HG02973 (cell line): ENCODE results near the gene SULT1C4.
"Not testable (repeated sequence)": the region's sequence is repeated elsewhere in the genome, so short reads cannot be mapped to it uniquely, and the experiment has no call there.

Source experiments
- ATAC-seq: cut with Tn5 transposase; IDR thresholded peaks from one replicate; pipeline ENCODE4 v1.9.1; 2021; ENCODE audit warnings: moderate library complexity; ENCODE audit not compliant: unreplicated experiment

The SULT1C4 gene

DNA sequence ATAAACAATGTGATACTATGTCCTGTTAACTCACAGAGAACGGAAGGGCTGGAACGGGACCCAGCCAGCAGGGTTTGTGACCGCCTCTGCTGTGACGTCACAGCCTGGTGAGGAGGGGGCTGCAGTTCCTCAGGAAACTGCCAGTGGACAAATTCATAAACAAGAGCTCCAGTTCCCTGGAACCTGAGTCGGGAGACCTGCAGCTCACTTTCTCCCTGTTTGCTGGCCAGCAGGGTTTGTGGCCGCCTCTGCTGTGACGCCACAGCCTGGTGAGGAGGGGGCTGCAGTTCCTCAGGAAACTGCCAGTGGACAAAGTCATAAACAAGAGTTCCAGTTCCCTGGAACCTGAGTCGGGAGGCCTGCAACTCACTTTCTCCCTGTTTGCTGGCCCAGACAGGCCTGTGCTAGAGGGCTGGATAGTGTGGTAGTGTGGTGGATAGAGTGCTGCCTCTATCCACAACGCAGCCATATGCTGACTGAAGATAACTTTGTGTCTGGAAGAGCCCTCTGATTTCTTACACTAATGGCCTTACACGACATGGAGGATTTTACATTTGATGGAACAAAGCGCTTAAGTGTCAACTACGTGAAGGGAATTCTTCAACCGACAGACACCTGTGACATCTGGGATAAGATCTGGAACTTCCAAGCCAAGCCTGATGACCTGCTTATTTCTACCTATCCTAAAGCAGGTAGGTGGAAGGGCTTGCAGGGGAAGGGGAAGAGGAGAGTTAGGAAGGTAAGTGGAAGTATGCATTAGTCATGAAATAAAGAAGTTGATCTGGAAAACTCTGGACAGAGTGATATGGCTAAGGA lies at the start of gene SULT1C4:
SULT1C4 (plus strand) TSS at position 140 of the 816 bp plus-strand sequence; CDS start at position 524, 384 bp downstream.
- ATAC-seq = no peak

DNA sequence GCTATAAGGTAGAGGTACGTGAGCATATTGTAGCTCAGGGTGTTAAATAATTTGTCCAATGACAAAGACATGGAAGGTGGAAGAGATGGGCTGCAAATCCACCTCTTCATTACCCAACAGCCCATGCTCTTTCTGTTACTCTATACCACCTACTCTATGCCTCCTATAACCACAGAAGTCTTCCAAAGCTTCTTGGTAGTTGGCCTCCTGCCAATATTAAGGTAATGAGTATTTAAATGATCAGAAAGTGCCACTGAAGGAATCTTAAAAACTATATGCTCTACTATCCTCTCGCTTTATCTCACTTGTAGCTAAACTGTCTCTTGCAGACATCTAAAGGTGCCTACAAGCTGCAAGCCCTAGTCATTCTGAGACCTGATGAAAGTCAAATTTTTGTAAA lies 48.0 kb upstream of the SULT1C4 start:
- ATAC-seq = no peak

DNA sequence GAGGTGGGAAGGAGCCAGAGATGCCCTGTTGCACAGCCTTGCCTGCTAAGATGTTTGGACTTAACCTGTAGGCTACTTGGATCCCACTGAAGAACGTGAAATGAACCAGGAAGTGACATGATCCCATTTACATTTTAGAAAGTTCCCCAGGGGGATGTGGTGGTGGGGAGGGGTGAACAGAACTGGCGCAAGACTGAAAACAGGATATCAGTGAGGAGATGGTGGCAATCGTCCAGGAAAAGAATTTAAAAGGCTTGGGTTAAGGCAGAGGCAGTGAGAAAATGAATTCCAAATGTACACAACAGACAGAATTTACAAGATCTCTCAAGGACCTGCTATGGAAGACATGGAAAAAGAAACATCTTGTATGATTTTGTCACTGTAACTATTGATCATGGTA lies 46.8 kb upstream of the SULT1C4 start:
- ATAC-seq = no peak

DNA sequence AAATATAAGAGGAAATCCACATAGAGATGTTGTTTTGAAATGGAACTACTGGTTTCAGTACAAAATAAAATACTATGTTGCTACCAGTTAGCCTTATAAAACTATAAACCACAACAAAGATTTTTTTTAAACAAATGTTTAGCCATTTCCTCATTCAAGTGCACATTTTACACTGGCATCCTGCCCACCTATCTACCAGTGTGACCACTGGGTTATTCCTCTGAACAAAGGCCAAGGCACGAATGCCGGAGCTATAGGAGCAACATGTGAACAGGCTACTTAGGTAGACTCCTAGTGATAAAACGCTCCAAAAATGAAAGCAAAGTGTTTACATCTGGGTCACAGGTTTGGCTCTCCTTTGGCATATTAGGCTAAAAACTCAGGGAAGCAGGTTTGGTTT lies 31.8 kb upstream of the SULT1C4 start:
- no peak for ATAC-seq

DNA sequence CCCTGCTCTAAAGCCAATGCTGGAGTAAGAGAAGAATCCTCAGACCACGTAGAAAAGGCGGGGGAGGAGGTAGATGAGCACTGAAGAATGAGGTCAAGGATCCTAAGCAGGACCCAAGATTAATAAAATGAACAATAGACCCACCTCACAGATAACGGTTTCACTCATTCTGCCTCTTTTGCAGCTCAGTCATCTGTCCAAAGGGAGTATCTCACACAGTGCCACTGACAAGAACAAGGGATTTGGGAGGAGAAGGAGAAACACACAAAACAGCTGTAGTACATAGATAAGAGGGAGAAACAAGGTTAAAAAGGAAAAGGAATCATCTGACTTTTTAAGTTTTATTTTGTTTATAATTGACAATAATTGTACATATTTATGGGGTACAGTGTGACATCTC lies 30.9 kb upstream of the SULT1C4 start:
- ATAC-seq = no peak

DNA sequence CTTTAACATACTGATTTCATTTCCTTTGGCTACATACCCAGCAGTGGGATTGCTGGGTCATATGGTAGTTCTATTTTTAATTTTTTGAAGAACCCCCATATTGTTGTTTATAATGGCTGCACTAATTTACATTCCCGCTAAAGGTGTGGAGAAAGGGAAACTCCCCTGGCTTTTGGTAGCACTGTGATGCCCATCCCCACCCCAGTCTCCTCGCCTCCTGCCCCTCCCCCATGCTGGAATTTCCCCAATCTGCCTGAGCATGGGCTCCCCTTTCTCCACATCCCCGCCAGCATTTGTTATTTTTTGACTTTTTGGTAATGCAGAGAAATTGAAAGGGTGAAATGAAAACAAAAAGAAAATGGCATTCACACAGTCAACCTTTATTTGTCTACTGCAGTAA lies 30.0 kb upstream of the SULT1C4 start:
- no peak for ATAC-seq

DNA sequence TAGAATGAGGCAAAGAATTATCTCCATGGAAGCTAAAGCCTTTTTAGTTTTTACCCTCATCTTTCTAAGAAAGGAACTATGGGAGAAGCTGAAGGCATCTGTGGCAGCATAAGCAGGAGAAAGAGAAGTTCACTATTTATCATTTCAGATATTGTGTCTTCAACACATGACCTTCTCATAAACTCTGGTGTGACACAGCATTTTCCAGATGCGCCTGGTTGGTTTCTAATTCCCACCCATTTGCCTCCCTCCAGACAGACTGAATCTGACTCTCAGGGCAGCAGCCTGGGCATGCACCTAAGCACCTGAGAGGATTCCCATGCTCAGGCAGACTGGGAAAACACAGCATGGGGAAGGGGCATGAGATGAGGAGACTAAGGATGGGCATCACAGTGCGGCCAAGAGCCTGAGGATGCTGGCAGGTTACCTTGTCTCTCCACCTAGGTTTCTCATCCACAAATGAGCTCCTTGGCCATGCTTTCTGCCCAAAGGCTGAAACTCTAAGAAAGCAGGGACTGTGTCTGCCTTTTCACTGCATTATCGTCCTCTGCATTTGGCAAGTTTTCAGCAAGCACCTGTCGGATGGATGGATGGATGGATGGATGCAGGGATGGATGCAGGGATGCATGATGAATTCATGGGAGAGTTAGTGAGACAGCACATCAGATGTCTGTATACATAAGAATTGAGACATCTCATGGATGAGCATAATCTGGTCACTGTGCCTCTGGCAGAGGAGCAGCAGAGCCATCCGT lies 28.8 kb upstream of the SULT1C4 start:
- no peak for ATAC-seq

DNA sequence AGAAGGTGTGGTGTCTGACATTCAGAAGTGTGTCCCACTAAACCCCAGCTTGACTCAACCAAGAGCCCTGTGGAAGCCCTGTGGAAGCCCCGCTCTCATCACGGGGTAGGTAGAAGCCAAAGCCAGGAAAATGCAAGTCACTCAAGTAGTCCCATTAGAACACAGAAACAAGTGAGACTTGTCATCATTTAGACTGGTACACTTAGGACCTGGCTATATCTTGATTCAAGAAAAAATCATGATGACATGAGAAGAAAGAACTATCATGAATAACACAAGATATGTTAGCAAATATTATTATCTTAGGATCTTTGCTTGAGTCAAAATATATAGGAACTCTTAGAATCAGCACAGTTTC lies 28.2 kb upstream of the SULT1C4 start:
- ATAC-seq = no peak

DNA sequence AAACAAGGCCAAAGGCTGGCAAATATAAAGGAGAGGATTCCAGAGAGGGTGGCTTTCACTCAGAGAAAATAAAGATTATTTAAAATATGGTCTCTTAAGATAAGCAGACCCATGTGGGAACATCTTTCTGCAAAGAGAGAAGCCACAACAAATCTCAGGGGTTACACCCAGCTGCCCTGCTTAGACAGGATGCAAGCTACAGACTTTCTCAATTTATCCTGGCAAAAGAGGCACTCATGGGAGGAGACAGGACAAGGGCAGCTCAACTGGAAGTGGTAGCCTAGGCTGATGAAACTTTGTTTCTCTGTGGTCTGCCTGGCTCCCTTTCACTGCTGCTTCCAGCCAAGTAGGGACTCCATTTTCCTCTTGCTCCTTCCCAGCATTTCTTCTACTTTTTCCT lies 25.9 kb upstream of the SULT1C4 start:
- no peak for ATAC-seq

DNA sequence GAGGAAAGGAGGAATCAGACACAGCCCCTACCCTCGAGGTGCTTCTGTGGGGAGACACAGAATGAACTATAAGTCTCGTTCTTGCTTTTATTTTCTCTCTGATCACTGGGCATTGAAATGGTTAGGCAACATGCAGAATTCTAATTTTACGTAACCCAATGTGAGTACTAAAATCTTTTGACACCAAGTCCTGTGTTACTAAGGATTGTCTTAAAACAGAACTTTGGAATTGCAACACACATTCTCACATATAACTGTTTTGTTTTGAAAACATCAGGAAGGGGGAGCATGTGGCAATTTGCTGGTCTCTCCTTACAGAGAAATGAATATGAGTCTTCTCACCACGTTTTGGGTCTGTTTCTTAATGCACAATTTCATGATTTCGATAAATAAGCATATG lies 23.6 kb upstream of the SULT1C4 start:
- ATAC-seq = no peak

DNA sequence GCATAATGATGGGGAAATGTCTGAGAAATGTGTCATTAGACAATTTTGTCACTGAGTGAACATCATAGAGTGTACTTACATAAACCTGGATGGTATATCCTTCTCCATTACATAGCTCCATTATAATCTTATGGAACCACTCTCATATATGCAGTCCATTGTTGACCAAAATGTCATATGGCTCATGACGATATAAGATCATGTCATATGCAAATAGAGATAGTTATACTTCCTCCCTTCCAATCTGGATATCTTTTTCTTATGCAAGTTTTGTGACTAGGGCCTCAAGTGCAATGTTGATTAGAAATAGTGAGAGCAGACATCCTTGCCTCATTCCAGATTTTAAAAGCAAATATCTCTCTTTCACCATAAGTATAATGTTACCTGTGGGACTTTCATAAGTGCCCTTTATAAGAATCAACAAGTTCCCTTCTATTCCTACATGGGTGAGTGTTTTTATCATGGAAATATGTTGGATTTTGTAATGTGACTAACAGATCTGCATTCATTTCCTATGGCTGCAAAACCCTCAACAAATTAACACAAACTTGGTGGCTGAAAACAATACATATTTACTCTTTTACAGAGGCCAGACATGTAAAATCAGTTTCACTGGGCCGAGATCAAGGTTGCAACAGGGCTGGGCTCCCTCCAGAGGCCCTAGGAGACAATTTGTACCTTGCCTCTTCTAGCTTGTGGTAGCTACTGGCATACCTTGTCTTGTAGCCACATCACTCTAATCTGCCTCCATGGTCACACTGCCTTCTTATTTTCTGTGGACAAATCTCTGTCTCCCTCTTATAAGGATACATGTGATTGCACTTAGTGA lies 21.6 kb upstream of the SULT1C4 start:
- ATAC-seq = no peak

DNA sequence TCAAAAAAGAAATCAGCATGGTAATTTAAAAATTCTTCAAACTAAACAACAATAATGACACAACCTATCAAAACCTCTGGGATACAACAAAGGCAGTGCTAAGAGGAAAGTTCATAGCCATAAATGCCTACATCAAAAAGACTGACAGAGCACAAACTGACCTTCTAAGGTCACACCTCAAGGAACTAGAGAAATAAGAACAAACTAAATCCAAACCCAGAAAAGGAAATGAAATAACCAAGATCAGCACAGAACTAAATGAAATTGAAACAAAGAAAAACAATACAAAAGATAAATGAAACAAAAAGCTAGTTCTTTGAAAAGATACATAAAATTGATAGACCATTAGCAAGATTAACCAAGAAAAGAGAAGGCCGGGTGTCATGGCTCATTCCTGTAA lies 18.4 kb upstream of the SULT1C4 start:
- ATAC-seq = not testable (repeated sequence)

DNA sequence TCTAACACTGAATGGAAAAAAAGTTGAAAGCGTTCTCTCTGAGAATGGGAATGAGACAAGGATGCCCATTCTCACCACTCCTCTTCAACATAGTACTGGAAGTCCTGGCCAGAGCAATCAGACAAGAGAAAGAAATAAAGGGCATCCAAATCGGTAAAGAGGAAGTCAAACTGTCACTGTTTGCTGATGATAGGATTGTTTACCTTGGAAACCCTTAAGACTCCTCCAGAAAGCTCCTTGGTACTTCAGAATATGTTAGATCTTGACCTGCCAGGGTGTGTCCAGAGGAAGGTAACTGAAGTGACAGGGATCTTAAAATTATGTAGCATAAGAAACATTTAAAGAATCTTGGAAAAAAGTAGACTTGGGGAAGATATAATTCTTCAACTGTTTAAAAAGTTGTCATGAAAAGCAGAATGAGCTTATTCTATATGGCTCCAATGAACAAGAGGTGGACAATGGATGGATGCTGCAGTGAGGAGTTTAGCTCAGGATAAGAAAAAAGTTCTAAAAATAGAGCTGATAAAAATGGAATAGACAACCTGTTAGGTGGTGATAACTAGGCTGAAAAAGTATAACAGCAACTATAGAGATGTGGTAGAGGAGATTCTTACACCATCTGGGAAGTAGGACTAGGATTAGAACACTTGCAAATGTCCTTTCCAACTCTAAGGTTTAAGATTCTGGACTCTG lies 16.8 kb upstream of the SULT1C4 start:
- ATAC-seq = no peak

DNA sequence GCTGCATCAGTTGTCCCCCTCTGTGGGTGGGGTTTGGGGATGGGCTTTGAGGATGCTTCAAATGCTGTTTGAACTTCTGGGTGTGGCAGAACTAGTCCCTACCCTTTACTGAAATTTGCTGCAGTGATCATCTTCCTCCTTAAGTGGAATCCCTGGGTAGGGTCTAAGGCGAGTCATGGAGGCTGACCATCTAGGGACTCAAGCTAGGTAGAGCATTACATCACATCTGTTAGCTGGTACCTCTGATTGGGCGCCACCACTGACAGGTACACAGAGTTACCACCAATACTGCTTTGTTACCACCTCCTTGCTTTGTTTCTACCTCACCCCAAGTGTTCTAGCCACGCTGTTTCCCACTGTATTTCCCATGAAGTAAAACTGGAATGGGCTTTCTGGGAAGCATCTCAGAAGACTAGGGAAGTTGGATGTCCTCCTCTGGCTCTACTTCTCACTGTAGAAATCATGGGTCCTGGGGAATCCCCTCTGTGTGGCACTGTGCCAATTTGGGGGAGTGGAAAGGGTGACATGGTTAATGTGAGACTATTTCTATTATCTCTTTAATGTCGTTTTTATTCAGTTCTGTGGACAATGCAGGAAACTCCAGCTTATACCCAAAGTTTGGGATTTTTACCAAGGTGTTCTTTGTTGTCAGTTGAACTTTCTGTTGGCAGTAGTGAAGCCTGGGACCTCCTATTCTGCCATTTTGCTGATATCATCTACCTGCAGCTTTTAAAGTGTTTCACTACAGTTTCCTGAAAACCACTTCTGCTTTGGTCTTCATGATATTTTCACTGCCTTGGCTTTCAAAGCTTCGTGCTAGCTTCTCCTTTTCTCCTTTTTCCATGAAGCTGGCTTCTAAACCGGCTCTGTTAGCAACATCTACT lies 14.5 kb upstream of the SULT1C4 start:
- peak; percentile 67 for ATAC-seq

DNA sequence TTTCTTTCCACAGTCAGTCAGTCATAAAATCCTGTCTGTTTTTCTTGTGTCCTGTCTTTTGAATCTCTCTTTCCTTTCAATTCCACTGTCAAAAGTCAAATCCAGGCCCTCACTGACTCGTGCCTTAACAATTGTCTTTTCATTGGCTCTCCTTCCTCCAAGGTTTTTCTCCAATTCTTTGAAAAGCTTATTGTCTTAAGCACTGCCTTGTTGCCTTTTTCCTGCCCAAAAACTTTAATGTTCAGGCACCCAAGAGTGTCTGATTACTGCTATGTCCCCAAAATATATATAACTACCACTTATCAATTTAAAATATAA lies 13.9 kb upstream of the SULT1C4 start:
- no peak for ATAC-seq

DNA sequence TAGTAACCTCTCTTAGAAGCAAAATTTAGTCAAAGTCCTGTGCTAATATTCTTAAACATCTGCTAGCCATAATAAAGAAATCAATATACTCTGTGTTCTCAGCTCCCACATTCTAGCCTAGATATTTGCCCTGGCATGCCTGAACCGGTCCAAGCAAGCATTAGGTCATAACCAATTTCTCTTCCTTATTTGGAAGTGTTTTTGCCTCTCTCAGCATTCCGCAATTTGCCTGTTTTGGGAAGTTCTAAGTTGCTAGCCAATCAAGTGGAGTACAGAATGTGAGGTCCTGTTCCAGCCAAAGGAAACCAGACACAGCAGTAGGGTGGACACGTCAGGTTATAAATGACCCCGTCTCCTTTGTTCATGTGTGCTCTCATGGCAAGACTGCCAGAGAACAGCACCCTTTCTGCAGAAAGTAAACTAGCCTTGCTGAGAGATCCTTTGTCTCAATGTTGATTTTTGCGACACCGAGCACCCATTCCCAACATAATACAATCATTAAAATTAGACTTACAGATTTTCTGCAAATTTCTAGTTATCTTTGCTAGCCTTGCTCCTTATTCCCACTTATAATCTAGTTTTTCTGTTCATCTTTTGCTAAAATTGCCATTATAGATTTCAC lies 13.0 kb upstream of the SULT1C4 start:
- ATAC-seq = no peak

DNA sequence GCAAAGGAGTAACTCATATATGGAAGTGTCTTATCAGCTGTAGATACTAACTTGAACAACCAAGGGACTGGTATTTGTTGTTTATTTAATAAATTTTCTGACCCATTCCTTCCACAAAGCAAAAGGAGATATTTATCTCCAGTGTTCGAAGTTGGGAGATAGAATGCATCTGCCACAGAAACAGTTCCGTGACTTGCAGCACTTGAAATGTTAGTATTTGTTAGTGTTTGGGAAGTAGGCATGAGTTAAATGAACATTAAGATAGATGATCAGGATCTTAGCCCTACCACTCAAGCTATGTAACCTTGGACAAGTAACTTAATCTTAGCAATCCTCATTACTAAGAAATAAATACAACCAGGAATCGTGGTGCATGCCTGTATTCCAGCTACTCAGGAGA lies 12.1 kb upstream of the SULT1C4 start:
- ATAC-seq = no peak

DNA sequence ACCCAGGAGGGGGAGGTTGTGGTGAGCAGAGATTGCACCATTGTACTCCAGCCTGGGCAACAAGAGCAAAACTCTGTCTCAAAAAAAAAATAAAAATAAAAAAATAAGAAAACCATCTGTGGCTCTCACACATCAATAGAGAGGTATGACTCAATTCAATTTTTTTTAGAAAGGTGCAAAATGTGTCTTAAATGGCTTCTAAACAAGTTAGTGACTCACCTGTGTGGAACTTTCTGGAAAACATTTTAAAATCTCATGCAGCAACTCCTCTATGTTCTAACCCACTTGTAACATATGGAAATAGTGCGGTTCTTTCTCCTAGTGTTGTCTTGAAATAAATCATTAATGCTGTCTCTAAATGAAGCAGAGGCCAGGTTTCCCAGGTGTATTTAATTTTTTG lies 10.7 kb upstream of the SULT1C4 start:
- ATAC-seq = no peak

DNA sequence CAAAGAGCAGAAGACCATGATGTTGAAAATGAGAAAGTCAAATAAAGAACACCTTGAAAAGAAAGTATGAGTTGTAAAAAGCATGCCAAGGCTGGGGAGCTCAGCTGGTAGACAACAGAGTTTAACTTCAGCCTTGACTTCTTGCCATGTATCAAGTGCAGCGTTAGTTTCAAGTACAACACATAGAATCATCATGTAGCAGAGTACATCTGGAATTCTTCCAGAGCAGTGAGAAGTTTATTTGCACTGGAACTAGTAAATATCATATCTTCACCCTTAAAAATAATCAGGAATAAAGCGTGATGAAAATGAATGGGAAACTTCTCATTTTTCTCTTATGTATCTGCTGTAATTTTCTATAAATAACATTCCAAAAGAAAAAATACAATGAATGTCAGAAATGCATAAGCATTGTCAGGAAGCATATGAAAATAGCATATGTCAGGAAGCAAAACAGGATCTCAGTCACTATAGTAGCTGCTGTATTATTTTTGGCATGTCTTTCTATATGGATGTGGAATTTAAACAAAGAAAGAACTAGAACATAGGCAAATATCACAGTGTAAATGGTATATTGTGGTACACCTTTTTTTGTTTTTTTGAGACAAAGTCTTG lies 10.1 kb upstream of the SULT1C4 start:
- no peak for ATAC-seq
